AG08395 (cell line): ENCODE data around the gene KCNQ5.

Source experiments
- DNase-seq: peaks from one replicate; pipeline ENCODE4 v3.0.0; 2012; ENCODE audit warnings: mixed read lengths, low spot score

KCNQ5 gene

DNA sequence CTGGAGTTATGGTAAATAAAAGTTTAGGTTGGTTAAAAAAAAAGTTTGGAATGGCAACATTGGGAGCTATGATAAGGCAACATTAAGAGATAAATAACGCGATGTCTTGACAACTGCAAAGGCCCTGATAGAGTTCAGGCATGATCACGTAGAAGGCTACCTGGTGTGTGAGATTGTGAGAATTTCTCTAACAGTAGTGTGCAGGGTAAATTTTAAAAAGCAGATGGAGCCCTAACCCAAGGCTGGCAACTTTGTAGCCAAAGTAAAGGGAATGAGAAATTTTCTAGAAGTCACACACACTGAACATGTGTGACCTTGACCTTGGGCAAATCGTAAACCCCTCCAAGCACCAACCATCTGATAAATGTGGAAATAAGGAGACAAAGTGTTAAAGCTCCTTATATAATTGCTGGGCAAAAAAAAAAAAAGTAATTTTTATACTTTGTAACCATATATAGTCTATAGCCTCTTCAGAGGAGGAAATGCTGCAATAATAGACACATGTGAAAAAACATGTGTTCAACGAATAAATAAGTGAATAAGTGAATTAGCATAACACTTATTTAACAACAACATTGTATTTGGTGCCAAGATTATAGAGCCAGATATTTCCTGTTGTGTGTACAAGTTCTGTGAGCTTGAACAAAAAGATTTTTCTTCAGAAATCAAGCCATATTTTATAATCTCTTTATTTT lies 18.2 kb downstream of the KCNQ5 start:
- DNase-seq = no peak

- DNase-seq = no peak
Observed at GRCh38 chr6:72640615-72640930, 18.7 kb downstream of the KCNQ5 start.

- DNase-seq = no peak
Observed at GRCh38 chr6:72642435-72642834, 20.6 kb downstream of the KCNQ5 start.

DNA sequence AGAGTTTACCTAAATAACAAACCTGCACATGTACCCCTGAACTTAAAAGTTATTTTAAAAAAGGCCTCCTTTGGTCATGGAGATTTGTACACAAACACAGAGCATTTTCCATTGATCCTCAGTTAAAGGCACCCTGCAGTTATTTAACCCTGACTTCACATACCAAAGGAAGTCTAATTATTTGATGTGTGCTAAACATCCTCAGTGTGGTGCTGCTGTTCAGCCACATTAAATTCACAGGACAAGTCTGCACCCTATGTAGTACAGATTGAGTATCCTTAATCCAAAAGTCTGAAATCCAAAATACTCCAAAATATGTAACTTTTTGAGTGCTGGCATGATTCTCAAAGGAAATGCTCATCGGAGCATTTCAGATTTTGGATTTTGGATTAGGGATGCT lies 21.4 kb downstream of the KCNQ5 start:
- no peak for DNase-seq

GRCh38 chr6:72646604-72647485 lies 25.0 kb downstream of the KCNQ5 start:
- DNase-seq = no peak

DNA sequence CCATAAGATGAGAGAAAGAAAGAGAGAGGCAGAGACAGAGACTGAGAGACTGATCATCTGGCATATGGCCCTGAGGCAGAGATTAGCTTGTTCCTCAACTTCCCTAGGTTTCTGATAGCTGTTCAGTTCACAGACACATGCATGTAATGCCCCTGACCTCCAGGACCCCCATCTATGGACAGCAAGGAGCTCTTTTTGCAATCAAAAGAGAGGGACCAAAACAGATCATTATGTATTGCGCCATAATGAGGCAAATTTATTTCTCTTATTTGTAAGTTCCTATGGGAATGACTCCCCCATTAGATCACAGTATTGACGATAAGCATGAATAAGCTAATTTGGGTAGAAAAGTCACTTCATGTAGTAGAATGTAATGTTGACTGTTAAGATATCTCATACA lies 25.6 kb downstream of the KCNQ5 start:
- DNase-seq = no peak

DNA sequence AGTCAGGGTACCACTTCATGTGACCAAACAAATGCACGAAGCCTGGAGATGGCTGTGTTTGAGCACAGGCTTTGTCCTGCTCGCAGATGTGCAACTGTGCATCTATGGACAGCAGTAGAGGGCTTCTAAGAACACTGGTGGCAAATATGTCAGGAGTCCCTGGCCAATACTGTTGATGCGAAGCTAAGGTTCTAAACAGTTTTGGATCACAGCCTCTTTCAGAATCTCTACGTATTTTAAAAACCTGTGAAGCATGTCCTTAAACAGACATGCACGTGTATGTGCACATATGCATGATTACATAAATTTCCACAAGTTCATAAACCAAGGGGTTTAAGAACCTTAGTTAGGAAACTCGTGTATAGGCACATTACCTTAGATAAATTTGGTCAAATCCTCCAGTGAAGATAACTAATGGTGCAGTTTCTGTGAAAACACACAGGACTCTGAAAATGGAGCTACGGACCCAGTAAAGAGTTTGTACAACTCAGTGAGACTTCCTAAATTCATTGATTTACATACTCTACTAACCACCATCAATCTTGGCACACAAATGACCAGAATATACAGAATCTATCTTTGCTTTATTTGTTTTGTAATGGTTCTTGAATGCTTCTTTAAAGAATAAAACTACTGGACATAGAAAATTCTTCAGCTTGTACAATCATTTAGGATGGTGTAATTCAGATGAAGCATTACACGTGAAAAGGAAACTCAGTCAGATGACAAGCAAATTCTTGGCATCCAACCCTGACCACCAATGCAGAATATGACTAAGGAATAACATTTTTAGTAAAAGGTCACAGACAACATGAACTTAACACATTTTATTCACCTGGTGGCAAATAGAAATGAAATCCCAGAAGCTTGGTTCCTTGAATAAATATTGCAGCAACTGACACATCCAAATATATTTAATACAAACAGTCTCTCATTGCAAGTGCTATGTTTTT lies 27.4 kb downstream of the KCNQ5 start:
- peak; percentile 42 for DNase-seq

DNA sequence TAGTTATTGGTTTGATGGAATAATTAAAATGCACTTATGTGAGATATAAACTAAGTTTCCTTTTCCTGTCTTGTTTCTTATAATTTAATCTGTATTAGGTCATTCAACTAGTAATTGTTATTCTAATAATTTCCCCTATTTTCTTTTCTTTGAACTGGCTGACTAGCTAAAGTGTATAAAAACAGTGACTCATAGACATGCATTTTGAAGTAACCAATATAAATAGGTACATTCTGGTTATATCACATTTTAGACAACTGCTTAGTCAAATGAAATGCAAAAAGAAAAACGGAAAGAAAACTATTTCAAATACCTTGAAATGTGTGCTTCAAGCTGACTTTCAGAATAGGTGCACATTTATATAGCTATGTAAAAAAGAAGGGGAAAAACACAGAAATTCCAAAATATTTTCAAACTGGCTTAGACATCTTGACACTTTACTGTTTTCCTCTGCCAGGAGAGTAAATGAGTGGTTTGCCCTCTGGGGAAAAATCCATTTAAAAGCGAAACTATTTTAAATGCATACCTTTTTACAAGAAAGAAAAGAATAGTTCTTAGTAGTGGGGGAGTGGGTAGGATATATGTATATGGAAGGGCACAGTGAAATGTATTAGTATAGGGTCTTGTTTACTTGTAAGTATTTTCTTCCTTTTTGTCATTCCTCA lies 28.3 kb downstream of the KCNQ5 start:
- no peak for DNase-seq

DNA sequence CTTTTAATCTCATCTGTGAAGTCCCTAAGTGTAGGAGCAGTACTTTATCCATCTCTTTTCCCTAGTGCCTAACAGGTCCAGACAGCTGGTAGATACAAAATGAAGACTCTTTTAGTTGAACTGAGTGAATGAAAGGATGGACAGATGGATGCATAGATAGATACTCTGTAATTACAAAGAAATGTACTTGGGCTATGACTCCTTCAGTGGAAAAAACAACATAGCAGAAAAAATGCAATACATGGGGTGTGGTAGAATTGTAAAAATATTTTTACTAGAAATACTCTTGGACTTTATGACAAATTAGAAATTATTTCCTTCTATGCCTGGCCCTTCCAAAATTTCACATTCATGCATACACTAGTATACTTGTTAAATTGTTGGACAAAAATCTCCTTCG lies 29.3 kb downstream of the KCNQ5 start:
- no peak for DNase-seq

GRCh38 chr6:72651967-72652956 lies 30.4 kb downstream of the KCNQ5 start:
- no peak for DNase-seq

DNA sequence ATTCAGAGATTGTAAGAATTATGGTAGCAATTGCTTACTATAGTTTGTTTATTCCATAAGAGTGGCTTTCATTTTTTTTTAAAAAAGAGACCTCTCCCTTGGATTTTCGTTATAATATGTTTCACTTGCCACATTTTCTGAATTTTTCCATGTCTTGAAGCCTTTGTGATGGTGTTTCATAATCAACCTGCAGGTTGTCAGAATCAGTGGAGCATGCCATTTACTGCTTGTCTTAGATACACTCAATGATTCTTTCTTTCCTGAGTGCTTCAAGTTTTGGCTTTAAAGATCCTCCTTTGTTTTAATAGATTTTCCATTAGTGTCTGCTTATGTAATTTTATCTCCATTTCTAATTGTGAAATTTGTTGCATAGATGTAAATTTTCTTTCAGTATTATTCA lies 31.2 kb downstream of the KCNQ5 start:
- DNase-seq = no peak

DNA sequence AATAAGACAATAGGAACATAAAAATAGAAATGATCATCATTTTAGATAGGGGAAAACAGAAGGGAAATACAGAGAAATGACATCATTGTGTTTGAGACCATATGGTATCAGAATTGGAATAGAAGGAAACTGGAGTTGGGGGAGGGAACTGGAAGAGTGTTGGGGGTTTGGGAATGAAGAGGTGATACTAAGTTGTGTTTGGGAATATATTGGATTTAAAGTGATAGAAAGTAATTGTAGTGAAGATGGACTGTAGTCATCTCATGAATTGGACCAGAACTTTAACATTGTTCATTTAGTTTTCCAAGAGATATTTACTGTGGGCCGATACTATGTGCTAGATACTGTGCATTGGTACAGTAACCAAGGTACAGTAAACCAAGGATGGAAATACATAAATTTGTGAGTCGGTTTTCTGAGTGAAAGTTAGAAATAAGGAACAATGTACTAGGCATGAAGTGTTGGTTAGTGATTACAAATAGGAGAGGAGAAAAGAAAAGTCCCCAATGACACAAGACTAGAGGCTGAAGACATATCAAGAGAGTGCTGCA lies 32.3 kb downstream of the KCNQ5 start:
- no peak for DNase-seq

- DNase-seq = peak; percentile 20
Observed at GRCh38 chr6:72657407-72658197, 35.7 kb downstream of the KCNQ5 start.

DNA sequence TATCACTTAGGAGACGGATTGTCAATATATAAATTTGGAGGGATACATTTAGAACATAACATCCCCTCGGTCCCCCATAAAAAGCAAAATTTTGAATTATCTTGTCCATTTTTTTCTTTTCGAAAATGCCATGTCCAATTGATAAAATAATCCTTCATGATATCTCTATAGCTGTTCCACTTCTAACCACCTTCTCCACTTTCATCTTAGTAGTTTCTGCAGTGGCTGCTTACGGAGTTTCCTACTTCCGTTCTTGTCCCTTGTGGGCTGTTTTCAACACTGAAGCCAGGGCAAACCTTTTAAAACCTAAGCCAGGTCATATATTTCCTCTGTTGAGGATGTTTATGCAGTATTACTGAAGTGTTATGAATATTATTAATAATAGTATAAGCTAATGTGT lies 37.9 kb downstream of the KCNQ5 start:
- no peak for DNase-seq

DNA sequence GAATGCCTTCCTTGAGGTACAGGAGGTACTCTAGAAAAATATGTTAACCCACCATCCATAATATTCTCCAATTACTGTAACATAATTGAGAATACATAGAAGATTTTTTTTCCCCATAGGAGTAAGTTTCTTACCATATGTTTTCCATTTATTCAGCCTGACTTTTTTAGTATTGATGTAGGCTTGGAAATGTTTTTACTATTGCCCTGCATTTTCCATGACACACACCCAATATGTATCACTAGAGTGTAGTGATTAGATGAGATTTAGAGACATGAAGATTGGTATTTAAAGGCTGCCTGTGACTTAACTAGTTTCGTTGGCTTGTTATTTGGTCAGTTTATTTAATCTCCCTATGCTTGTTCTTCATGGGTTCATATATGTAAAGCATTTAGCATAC lies 39.5 kb downstream of the KCNQ5 start:
- no peak for DNase-seq

GRCh38 chr6:72665599-72665998 lies 43.7 kb downstream of the KCNQ5 start:
- DNase-seq = no peak

DNA sequence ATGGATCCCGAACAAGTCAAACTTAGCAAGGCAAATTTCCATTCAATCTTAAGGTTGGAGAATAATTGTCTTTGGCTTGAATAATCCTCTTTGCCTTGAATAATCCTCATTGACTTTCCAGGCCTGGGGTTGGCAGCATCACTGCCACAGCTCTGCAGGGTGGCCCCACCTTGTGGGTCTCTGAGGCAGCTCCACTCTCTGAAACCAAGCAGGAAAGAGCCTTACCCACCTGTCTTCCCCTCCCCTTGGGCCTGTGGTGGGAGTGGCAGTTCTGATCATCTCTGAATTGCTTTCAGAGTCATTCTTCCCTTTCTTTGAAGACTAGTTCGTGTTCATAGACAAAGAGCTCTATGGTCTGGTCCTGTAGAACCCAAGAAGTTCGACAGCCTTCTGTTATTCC lies 47.5 kb downstream of the KCNQ5 start:
- DNase-seq = no peak

DNA sequence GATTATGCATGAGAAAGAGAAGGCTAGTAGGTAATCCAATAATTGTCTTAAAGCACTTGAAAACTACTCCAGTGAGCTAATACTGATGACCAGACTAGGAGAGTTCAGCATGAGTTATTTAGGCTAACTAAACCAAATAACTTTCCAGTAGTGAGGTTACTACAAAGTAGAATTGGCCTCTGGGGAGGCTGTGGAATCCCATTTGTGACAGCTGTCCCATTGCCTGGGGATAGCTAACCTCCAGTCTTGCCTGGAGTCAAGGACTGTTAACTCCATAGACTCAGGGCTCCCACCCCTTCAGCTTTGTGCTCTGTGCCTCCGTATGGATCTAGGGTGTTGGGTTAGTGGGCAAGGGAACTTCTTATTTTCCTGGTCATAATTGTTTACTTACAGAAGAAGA lies 51.0 kb downstream of the KCNQ5 start:
- DNase-seq = no peak

DNA sequence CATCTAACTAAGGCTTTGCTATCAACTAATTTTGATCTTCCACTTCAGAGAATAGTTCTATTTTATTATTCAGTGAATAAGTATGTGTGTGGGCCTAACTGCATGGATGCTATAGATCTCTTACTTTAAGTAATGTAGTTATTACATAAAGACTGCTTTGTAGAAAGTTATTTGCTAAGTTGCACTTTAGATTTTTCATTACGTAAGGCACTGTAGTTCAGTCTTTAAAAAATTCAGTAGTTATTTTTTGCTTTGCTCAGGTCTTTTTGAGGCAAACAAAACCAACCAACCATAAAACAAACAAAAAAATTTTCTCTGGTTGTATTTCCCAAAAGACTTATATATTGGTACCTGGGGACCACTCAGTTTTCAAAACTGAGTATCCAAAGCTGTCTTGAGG lies 53.0 kb downstream of the KCNQ5 start:
- no peak for DNase-seq

GRCh38 chr6:72675396-72675795 lies 53.5 kb downstream of the KCNQ5 start:
- peak; percentile 6 for DNase-seq
